GM23248 (cell line): ENCODE results near the gene GJB4.

Experiments
- EZH2 ChIP-seq: fragments of 200-600 bp; sonication (generic); IDR thresholded peaks from 2 replicates; pipeline ENCODE4 v1.6.1; 2018; ENCODE audit warnings: antibody characterized with exemption, mild to moderate bottlenecking; ENCODE audit not compliant: insufficient read depth, poor library complexity, severe bottlenecking
- EZH2phosphoT487 ChIP-seq: fragments of 200-600 bp; sonication (generic); IDR thresholded peaks from 2 replicates; pipeline ENCODE4 v1.6.1; 2018; ENCODE audit warnings: antibody characterized with exemption, moderate library complexity, mild to moderate bottlenecking, low read depth; ENCODE audit not compliant: insufficient read depth

DNA sequence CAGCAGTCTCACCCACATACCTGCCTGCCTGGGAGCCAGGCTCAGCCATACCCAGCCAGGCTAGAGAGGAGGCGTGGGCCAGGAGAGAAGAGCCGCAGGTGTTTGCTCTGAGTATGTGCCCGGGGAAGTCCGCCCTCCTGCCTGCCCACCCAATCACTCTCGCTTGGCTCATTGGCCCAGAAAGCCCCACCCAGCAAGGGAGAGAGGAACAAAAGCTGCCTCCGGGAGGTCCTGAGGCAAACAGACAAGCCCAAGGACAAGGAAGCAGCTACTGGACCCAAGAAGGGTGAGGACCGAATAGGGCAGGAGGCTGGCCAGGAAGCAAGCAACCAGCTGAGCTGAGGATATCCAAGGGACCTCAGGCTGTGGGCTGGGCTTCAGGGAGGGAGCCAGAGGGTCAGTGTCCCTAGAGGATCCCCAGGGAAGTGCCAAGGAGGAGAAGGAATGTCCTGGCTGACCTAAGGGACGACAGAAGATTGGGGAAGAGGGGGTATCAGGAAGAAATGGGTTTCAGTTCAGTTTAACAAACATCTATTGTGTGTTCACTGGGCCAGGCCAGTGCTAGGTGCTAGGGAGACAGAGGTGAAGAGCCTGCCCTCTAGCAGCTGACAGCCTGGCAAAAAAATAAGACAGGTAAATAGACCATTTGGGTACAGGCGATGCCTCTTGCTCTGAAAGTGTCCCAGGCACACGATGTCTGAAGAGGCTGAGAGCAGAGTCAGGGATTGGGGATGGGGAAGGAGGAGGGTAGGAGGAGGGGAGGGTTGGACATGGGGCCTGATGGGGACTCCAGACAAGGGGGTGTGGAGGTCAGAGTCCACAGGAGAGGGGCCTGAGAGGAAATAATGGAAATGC is at the start of gene GJB4:
- TF ChIP-seq EZH2 (no peak), EZH2phosphoT487 (no peak)
